ENCODE results near the gene CPNE4.

The CPNE4 gene

DNA sequence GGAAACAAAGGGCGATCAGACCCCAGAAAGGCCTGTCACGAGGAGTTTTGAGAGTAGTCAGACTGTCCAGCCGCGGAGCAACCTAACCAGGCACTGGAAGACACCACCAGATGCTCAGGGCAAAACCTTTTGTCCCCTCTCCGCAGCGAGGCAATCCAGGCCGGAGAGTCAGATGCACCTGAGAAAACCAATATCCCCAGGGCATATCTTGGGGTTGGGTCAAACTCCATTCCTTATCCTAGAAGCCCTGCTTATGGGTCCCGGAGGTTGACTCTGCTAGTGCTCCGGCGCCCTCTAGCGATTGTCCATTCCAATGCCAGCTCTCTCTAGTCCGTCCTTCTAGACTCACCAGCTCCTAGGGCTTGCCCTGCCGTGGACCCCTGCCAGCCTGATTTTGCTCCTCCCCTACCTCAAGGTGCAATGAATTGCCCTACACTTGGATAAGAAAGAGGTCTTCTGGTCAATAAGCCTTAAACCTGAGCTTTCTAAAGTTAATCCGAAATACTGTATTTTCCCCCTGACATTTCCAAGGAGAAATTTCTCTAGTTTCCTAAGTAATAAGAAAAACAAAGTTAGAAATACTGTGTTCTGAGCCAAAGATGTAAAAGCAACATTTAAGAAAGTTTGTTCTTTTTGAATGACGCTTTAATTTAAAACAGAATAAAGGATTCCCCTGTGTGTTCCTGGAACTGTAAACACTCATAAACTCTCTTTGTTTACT, 5.5 kb downstream of the CPNE4 start:
- in situ Hi-C loops (cut with HindIII; ENCODE audit: low pct_ligation_motif_present, low pct_unique_long_range_greater_than_20kb, low sequenced_read_pairs), result loop anchor here (25.0 kb wide), 1 partner anchor 158 kb away; no protein-coding TSS in a partner anchor

DNA sequence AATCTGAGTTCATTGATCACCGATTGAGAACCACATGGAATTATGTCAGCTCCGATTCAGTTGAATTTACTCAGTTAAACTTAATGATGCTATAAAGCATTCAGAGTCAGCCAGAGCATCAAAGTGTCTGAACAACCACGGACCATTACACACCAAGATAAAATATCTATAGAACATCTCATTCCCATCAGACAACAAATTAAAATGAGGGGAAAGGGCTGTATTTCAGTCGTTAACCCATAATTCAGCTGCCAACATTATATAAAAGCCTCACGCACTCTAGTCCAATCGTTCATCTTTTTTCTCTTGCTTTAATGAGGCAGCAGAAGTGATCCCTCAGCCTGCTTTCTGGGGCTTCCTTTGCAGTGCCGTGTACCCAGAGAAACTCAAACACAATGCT, 11.9 kb downstream of the CPNE4 start:
- DNase-seq, result no peak
- in situ Hi-C loops (cut with HindIII; ENCODE audit: low pct_ligation_motif_present, low pct_unique_long_range_greater_than_20kb, low sequenced_read_pairs), result no loop called here

More for the DNA sequence above, 5.5 kb downstream of the CPNE4 start:
- DNase-seq, result peak; percentile 72

DNA sequence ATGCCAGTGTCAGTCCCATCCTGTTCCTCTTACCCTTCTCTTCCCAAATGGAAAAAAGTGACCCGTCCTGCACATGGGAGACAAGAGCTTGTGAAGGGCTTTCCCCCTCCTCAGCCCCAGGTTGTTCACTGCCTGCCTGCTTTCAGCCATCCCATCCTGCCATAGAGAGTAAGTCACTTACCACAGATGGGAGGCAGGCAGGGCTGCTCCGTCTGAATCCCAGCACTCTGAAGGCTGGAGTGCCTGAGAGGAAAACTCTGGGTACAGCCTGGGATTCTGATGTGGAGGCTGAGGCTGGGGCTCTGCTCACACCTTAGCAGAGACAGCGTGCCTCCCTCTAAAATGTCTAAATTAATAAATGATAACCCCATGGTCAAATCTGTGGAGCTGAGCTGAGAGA, 14.8 kb downstream of the CPNE4 start:
- DNase-seq, result no peak
- in situ Hi-C loops (cut with HindIII; ENCODE audit: low pct_ligation_motif_present, low pct_unique_long_range_greater_than_20kb, low sequenced_read_pairs), result no loop called here

DNA sequence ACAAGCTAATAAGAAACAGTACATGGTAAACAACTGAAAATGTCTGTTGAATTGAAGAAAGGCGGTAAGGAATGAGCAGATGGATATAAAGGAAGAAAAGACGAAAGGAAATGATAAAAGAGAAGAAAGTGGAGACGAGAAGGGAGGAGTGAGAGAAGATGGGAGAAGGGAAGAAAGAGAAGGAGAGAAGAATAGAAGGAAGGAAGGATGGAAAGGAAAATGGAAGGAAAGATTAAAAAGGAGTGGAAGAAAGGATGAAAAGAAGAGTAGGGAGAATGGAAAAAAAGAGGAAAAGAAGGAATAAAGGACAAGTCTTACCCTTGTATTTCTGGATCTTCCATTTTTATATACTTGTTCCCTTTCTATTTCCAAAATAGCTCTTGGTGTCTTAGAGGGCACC, 17.7 kb downstream of the CPNE4 start:
- DNase-seq, result no peak
- in situ Hi-C loops (cut with HindIII; ENCODE audit: low pct_ligation_motif_present, low pct_unique_long_range_greater_than_20kb, low sequenced_read_pairs), result no loop called here

DNA sequence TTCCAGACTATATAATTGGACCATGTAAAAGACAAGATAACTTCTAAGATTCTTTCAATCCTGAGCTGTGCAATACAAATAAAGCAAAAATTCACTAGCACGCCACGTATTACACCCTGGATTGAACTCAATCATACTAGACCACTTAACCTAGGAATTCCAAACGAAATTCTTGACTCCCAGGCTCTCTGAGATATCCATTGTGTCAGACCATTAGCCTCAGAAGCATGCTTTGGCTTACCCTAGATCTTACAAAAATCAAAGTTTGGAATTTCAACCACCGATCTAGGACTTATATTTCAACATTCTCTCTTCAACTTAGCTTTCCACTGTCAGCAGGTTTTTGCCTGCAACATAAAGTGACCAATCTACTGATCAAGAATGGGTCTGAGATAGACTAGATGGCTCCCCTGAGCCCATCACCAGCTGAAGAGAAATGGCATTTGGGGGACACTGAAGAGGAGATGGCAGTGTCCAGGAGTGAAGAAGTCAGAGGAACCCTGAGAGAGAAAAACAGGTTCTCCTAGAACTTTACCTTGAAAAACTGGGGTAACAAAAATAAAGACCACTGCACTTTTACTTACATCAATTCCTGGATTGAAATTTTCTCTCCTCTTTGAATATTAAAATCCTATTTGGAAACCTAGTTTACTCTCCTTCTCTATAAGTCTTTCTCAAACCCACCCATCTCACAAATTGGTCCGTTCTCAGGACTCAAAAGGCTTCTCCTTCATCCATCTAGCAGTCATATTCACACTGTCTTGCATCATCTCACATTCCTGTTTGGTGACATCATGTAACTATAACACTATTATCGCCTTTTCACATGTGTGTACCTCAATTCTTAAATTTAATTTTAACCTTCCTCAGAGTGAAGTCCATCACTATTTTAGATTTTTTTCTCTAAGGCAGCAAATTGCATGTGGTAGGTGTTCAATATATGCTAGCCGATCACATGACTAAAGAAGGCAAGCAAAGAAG, 18.5 kb downstream of the CPNE4 start:
- in situ Hi-C loops (cut with HindIII; ENCODE audit: low pct_ligation_motif_present, low pct_unique_long_range_greater_than_20kb, low sequenced_read_pairs), result no loop called here
- no peak for DNase-seq

DNA sequence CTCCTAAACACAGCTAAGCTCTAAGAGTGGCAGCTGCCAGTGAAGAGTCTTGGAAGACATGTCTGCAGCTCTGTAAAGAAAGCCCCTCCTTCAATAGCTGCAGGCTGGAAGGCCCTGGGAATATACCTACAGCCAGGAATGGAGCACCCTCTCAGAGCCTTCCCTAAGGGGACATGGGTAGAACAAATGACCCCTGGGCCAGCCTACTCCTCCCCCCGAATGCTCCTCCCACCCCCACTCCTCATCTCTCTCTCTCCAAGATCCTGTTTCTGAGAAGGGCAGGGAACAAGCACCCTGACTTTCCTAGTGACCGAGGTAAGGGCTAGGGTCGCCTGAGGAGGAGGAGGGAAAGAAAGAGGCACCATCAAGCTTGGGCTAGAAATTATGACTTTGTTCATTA, 20.7 kb downstream of the CPNE4 start:
- in situ Hi-C loops (cut with HindIII; ENCODE audit: low pct_ligation_motif_present, low pct_unique_long_range_greater_than_20kb, low sequenced_read_pairs), result no loop called here
- DNase-seq, result no peak

DNA sequence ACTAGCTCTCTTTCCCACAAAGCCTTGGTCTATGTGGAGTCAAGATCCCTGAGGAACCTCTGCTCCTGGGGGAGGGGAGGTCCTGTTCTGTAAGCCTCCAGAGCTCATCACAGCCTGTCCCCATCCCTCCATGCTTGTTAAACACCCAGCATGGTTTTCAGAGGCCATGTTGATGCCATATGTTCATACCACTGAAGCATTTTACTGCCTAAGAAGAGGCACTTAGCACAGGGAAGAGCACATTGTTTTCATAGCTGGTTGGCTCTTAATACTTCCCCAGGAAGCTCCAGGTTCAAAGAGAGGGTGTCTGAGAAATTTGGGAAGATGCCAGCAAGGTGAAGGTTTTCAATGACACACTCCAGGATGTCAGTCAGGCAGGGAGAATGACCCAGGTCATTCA, 25.6 kb downstream of the CPNE4 start:
- no peak for DNase-seq
- in situ Hi-C loops (cut with HindIII; ENCODE audit: low pct_ligation_motif_present, low pct_unique_long_range_greater_than_20kb, low sequenced_read_pairs), result no loop called here

DNA sequence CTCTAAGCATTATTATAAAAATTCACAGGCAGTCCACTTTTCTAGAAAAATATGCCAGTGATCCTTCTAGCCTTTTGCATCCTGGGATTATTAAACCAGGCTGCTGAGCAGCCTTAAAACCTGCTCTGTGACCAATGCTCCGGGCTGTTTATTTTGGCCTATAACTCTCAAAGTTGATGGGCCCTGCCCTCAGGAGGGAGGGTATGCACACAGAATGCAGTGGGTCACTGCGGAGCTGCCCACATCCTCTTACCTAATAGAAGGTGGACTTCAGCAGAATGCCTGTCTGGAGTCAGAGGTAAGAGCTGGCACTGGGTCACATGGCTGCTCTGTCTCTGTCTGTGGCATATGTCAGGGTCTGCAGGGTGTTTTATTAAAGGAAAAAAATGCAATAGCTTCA, 26.0 kb downstream of the CPNE4 start:
- in situ Hi-C loops (cut with HindIII; ENCODE audit: low pct_ligation_motif_present, low pct_unique_long_range_greater_than_20kb, low sequenced_read_pairs), result no loop called here

DNA sequence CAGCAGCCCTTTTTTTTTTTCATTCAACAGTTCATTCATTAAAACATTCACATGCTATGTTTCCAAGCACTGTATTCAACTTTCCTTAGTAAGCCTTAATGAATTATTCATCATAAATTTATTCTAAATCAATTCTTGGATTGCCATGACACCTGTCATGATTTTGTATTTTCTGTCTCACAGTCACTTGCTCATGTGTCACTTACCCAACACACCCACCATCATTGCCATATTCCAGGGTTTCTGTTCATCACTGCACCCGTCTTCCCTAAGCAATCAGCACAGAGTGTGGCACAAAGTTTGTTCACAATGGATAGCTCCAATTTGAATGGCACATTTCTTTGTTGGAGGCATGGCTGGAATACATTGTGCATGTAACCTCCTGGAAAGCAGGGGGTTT, 27.2 kb downstream of the CPNE4 start:
- in situ Hi-C loops (cut with HindIII; ENCODE audit: low pct_ligation_motif_present, low pct_unique_long_range_greater_than_20kb, low sequenced_read_pairs), result no loop called here
- no peak for DNase-seq

More for the DNA sequence above, 26.0 kb downstream of the CPNE4 start:
- DNase-seq, result no peak

DNA sequence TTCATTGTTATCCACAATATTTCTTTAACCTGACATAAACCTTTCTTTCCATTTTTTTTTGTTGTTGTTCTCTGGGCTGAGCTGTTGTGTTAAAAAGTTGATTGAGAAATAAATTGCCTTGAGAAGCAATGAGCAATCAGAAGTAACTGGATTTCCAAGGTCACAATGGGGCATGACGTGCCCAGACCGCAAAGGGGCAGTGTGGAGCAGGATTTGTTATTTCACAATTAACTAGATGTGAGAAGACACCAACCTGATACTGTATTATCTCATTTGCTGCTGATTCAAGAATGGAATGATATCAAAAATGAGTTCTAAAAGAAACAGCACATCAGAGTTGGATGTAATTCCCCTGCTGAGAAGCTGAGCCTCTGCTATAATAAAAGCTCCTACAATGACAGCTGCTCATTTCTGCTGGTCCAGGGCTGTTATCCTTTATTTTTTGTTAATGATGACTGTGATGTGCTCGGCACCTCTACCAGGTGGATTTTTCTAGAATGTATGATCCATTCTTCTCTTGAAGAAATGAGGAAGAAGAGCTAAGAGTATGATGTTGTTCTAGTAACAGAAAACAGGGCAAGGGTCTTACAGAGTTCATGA, 28.1 kb downstream of the CPNE4 start:
- DNase-seq, result peak; percentile 41
- in situ Hi-C loops (cut with HindIII; ENCODE audit: low pct_ligation_motif_present, low pct_unique_long_range_greater_than_20kb, low sequenced_read_pairs), result no loop called here

DNA sequence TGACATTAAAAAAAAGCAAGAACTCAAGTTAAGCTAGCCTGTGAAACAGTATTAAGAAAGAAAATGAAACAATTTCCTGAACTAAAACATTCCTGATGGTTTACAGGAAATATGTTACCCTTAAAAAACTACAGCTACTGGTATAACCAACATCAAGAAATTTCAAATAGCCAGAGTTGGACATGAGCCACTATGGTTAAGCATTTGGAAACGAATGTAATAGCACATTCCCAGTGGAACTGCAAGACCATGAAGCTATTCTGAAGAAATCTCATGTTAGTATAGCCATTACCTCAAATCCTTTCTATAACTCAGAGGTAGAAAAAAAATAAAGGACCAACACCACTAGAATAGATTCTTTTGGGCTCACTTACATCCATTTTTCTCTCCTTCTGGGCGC, 30.2 kb downstream of the CPNE4 start:
- DNase-seq, result no peak

DNA sequence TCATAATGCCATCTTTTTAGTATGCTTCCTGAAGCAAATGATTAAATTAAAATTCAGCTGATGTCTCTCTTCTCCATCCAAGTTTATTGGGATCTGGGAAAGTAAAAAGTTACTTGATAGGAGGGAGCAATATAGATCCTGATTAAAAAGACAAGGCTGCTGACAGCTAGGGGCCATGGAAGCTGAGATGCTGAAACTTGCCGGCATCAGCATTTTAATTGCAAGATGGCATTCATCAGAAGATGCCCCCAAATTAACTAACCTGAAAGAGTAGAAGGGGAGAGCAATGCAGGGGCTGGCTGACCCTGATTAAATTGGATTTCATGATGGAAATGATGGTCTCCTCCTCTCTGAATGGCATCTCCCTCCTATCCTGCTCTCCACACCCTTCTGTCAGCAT, 31.1 kb downstream of the CPNE4 start:
- no peak for DNase-seq
- in situ Hi-C loops (cut with HindIII; ENCODE audit: low pct_ligation_motif_present, low pct_unique_long_range_greater_than_20kb, low sequenced_read_pairs), result no loop called here

More for the DNA sequence above, 30.2 kb downstream of the CPNE4 start:
- in situ Hi-C loops (cut with HindIII; ENCODE audit: low pct_ligation_motif_present, low pct_unique_long_range_greater_than_20kb, low sequenced_read_pairs), result no loop called here

DNA sequence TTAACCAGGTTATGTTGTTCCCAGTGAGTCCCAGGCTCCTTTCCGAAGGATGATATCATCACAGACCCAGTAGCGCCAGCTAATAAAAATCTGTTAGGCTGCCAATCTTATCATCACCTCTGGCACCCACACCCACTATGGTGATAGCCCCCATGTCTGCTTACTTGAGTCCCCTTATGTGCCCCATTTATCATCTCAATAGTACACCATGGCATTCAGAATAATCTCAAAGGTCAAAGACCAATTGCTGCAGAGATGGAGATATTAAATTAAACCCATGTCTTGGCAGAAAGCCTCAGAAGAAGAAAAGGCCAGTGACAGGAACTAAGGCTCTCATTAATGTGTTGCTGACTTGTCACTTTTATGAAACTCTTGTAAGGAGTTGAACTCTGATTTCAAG, 32.8 kb downstream of the CPNE4 start:
- DNase-seq, result no peak
- in situ Hi-C loops (cut with HindIII; ENCODE audit: low pct_ligation_motif_present, low pct_unique_long_range_greater_than_20kb, low sequenced_read_pairs), result no loop called here

DNA sequence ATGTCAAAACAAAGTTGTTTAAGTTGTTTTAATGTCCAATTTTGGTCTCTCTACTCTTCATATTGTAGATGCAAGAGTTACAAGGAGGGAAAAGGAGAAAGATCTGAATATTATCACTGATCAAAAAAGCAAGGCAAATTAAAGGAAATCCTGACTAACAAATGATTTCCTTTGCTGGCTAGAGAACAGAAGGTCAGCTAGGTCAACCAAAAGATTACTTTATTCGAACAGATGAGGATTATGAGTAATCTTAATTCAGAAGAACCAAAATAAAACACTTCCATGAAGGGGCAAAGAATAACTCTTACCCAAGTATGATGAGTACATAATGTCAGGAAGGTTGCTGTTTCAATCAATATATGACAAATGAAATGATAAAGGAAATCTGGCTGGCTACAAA, 33.8 kb downstream of the CPNE4 start:
- DNase-seq, result no peak
- in situ Hi-C loops (cut with HindIII; ENCODE audit: low pct_ligation_motif_present, low pct_unique_long_range_greater_than_20kb, low sequenced_read_pairs), result no loop called here

DNA sequence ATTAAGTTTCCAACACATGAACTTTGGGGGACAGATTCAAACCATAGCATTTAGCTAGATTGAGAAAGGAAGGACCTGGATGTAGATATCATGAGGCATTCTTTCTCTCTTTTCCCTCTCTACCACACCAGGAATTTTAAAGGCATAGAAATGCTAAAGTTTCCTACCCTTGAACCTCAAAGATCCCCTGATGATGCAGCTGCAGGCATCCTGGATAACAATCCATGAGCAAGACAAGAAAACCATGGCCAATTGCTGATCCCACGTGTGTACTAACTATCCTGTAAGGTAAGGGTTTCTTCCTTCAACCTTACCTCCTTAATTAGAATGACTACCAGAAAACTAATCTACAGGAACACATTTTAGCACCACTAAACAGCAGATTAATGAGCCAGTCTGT, 36.8 kb downstream of the CPNE4 start:
- no peak for DNase-seq
- in situ Hi-C loops (cut with HindIII; ENCODE audit: low pct_ligation_motif_present, low pct_unique_long_range_greater_than_20kb, low sequenced_read_pairs), result no loop called here

DNA sequence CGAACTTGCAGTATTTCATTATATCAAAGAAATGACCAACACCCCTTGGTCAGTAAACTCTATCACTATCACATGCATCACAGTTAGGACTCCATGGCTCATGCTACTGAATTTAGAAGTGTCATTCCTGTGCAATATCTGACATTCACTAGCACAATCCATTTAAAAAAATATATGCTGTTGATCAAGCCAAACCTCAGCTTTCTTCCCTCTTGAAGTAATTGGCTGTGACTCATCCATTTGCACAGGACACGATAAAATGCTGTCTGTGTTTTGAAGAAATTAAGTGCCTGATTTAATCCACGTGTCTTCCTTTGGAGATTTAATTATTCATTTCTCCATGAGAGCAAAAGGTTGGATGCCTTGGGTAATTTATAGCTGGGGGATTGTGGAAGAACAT, 38.9 kb downstream of the CPNE4 start:
- DNase-seq, result no peak
- in situ Hi-C loops (cut with HindIII; ENCODE audit: low pct_ligation_motif_present, low pct_unique_long_range_greater_than_20kb, low sequenced_read_pairs), result no loop called here

DNA sequence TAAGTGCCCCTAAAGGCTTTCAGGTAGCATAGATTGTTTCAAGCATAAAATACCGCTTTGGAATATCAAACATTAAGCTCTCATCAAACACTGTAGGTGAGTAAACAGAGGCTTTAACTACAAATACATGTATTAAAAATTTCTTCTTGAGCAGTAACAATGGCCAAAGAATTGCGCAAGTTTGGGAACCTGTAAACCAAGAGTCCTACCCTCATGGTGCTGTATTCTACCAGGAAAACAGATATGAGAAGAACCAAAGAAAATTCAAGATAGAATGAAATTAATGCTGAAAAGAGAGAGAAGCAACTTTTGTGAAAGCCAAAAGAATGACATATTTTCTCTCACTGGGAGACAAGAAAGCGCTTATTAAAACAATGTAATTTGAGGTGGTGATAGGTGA, 45.5 kb downstream of the CPNE4 start:
- in situ Hi-C loops (cut with HindIII; ENCODE audit: low pct_ligation_motif_present, low pct_unique_long_range_greater_than_20kb, low sequenced_read_pairs), result no loop called here
- no peak for DNase-seq

DNA sequence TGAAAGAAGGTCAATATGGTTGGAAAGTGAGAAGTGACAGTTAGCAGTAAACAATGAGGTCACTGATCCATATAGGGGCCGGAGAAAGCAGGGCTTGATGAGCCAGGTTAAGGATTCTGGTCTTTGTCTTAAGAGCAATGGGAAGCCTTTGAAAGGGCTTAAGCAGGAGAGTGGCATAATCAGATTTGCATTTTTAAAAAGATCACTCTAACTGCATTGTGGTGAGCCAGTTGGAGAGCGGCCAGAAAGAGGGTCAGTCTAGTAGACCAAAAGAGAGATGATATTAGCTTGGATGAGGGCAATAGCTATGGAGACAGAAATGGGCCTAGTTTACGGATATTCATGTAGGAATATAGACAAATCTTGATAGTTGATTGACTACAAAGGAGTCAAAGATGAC, 46.6 kb downstream of the CPNE4 start:
- in situ Hi-C loops (cut with HindIII; ENCODE audit: low pct_ligation_motif_present, low pct_unique_long_range_greater_than_20kb, low sequenced_read_pairs), result no loop called here

DNA sequence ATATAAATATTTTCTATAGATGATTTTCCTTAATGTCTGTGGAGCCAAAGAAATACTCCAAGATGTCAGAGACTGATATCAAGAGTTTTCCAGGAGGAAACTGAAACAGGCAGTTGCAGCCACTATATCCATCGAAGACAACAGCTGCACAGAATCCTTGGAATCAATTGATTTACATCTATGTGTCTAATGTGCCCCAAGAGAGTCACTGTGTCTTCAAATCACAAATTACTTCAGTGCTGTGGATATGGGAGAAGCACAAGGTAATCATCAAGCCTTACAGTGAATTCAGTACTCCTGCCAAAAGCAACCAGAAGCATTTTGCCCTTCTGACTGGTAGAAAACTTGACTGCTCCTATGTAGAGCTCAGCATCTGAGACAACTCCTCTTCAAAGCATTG, 51.1 kb downstream of the CPNE4 start:
- in situ Hi-C loops (cut with HindIII; ENCODE audit: low pct_ligation_motif_present, low pct_unique_long_range_greater_than_20kb, low sequenced_read_pairs), result no loop called here
- no peak for DNase-seq

More for the DNA sequence above, 46.6 kb downstream of the CPNE4 start:
- no peak for DNase-seq
